Activated CD8-positive, alpha-beta T cell treated with anti-CD3 and anti-CD28 coated beads, Interleukin-2, amount 10 ng/mL, durations not matched to agents 7 days and 5 days (primary cell): ENCODE data around the gene DAB2IP. TPM values are rescaled to one million over a fixed set of nuclear protein-coding genes. Genes with fewer than 3 reads are reported as not detected.

Experiments used
- ATAC-seq: fragments of 150-1000 bp; cut with Tn5 transposase; one replicate; pipeline ENCODE4 v1.10.0; 2021; ENCODE audit warnings: moderate library complexity
- CTCF ChIA-PET: fragments of 350-600 bp; sonication (Branson Sonifier 250); formaldehyde crosslinking; loops from one replicate; lab custom pipeline; 2021; ENCODE audit warnings: antibody characterized with exemption; lab: Charles Lee
- POLR2A ChIA-PET: fragments of 350-600 bp; sonication (Branson Sonifier 250); formaldehyde crosslinking; loops from one replicate; lab custom pipeline; 2021; ENCODE audit warnings: antibody characterized with exemption; lab: Charles Lee
- DNase-seq: peaks from one replicate; pipeline ENCODE4 v3.0.0-alpha.2; 2020
- H3K27ac Mint-ChIP-seq: one replicate; pipeline ENCODE4 v1.8.0; 2021; ENCODE audit warnings: mild to moderate bottlenecking, mixed read lengths
- H3K27me3 Mint-ChIP-seq: one replicate; pipeline ENCODE4 v1.8.0; 2021; ENCODE audit warnings: low read depth, mixed read lengths
- H3K36me3 Mint-ChIP-seq: one replicate; pipeline ENCODE4 v1.8.0; 2021; ENCODE audit warnings: low read depth, mixed read lengths
- H3K4me1 Mint-ChIP-seq: one replicate; pipeline ENCODE4 v1.8.0; 2021; ENCODE audit warnings: low read depth, mixed read lengths
- H3K4me3 Mint-ChIP-seq: one replicate; pipeline ENCODE4 v1.8.0; 2021; ENCODE audit warnings: mild to moderate bottlenecking, mixed read lengths
- H3K9me3 Mint-ChIP-seq: one replicate; pipeline ENCODE4 v1.8.0; 2022; ENCODE audit warnings: mixed read lengths; ENCODE audit not compliant: insufficient read depth
- total RNA-seq, 2 experiments: library from RNA; stranded (reverse); gene quantifications; one replicate each; pipeline ENCODE4 v1.2.3, GENCODE V29; 2021

Gene DAB2IP
- total RNA-seq, 2 experiments from 2014 or later = 0.08 to 0.13 TPM

- no peaks in the 10 kb centered on the region for H3K9me3 Mint-ChIP-seq
- ChIA-PET POLR2A (no interaction called here), CTCF (no interaction called here)
- H3K4me1 Mint-ChIP-seq = no peaks in the 10 kb centered on the region
- H3K4me3 Mint-ChIP-seq = no peak overlapping the region
- no peaks in the 10 kb centered on the region for H3K27me3 Mint-ChIP-seq
- H3K36me3 Mint-ChIP-seq = no peaks in the 10 kb centered on the region
- no peak for ATAC-seq
- H3K27ac Mint-ChIP-seq = no peak overlapping the region
- DNase-seq = no peak
These were observed 180.4 kb downstream of the DAB2IP start for GRCh38 chr9:121831869-121832268.

GRCh38 chr9:121833061-121833460 is 181.6 kb downstream of the DAB2IP start:
- POLR2A ChIA-PET = no interaction called here
- Mint-ChIP-seq H3K4me3 (no peak overlapping the region), H3K27ac (no peak overlapping the region), H3K36me3 (no peaks in the 10 kb centered on the region), H3K4me1 (no peaks in the 10 kb centered on the region), H3K9me3 (no peaks in the 10 kb centered on the region), H3K27me3 (no peaks in the 10 kb centered on the region)
- ATAC-seq = no peak
- DNase-seq = no peak
- CTCF ChIA-PET = no interaction called here

Other genes with a start within 250 kb of the DAB2IP start
- gene GGTA1, start 151.8 kb upstream of the DAB2IP start, total RNA-seq = not detected